SK-N-SH (cell line): ENCODE data around the gene KLHL40.

ENCODE experiments used
- CHD2 ChIP-seq: fragments of 150-350 bp; IDR thresholded peaks from 2 replicates; pipeline ENCODE4 v1.6.1; 2018; ENCODE audit warnings: low read length; ENCODE audit not compliant: partially characterized antibody
- GABPA ChIP-seq: IDR thresholded peaks from 2 replicates; pipeline ENCODE4 v1.4.0; 2012; ENCODE audit warnings: low read depth, mild to moderate bottlenecking
- MAX ChIP-seq: IDR thresholded peaks from 2 replicates; pipeline ENCODE4 v1.4.0; 2012; ENCODE audit warnings: low read depth
- MXI1 ChIP-seq: IDR thresholded peaks from 2 replicates; pipeline ENCODE4 v1.6.1; 2012; ENCODE audit warnings: mild to moderate bottlenecking, low read depth, low read length, improper control_type of control experiment
- TF ChIP-seq, protein P1 (sequence below): fragments of 200-600 bp; sonication (generic); IDR thresholded peaks from 2 replicates; pipeline ENCODE4 v1.6.1; 2017; ENCODE audit warnings: antibody characterized with exemption, mild to moderate bottlenecking, moderate library complexity

GRCh38 chr3:42666022-42666421 lies 19.3 kb upstream of the KLHL40 start:
- TF ChIP-seq CHD2: no peak
- TF ChIP-seq, protein P1, sequence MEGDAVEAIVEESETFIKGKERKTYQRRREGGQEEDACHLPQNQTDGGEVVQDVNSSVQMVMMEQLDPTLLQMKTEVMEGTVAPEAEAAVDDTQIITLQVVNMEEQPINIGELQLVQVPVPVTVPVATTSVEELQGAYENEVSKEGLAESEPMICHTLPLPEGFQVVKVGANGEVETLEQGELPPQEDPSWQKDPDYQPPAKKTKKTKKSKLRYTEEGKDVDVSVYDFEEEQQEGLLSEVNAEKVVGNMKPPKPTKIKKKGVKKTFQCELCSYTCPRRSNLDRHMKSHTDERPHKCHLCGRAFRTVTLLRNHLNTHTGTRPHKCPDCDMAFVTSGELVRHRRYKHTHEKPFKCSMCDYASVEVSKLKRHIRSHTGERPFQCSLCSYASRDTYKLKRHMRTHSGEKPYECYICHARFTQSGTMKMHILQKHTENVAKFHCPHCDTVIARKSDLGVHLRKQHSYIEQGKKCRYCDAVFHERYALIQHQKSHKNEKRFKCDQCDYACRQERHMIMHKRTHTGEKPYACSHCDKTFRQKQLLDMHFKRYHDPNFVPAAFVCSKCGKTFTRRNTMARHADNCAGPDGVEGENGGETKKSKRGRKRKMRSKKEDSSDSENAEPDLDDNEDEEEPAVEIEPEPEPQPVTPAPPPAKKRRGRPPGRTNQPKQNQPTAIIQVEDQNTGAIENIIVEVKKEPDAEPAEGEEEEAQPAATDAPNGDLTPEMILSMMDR: no peak
- no peak for TF ChIP-seq MAX
- no peak for TF ChIP-seq GABPA
- TF ChIP-seq MXI1: no peak
